ENCODE results near the gene WNT3. TPM values are rescaled to one million over a fixed set of nuclear protein-coding genes. Genes with fewer than 3 reads are reported as not detected.
"Not testable (repeated sequence)": the region's sequence is repeated elsewhere in the genome, so short reads cannot be mapped to it uniquely, and the experiment has no call there.

The WNT3 gene
- polyA plus RNA-seq, 1 donor, result 2.4 TPM

- DNase-seq (ENCODE audit: low read depth), result no peak
These were observed 32.8 kb downstream of the WNT3 start for GRCh38 chr17:46785696-46786095.

GRCh38 chr17:46783031-46783593, 35.4 kb downstream of the WNT3 start:
- DNase-seq (ENCODE audit: low read depth), result no peak

- no peak for DNase-seq (ENCODE audit: low read depth)
These were observed 36.1 kb downstream of the WNT3 start for GRCh38 chr17:46782250-46782953.

- no peak for DNase-seq (ENCODE audit: low read depth)
These were observed 38.5 kb downstream of the WNT3 start for GRCh38 chr17:46780003-46780373.

GRCh38 chr17:46777943-46778915, 40.3 kb downstream of the WNT3 start:
- no peak for DNase-seq (ENCODE audit: low read depth)

- DNase-seq (ENCODE audit: low read depth), result no peak
These were observed 42.0 kb downstream of the WNT3 start for GRCh38 chr17:46776298-46777005.

- DNase-seq (ENCODE audit: low read depth), result no peak
These were observed 44.3 kb downstream of the WNT3 start for GRCh38 chr17:46774108-46774737.

- no peak for DNase-seq (ENCODE audit: low read depth)
These were observed 44.8 kb downstream of the WNT3 start for GRCh38 chr17:46773676-46774075.

- no peak for DNase-seq (ENCODE audit: low read depth)
These were observed 45.3 kb downstream of the WNT3 start for GRCh38 chr17:46773221-46773605.

GRCh38 chr17:46772475-46773220, 45.8 kb downstream of the WNT3 start:
- DNase-seq (ENCODE audit: low read depth), result no peak

GRCh38 chr17:46771561-46772474, 46.7 kb downstream of the WNT3 start:
- no peak for DNase-seq (ENCODE audit: low read depth)

GRCh38 chr17:46770818-46771560, 47.5 kb downstream of the WNT3 start:
- DNase-seq (ENCODE audit: low read depth), result no peak

- DNase-seq (ENCODE audit: low read depth), result no peak
These were observed 48.1 kb downstream of the WNT3 start for GRCh38 chr17:46770439-46770817.

GRCh38 chr17:46769531-46770438, 48.7 kb downstream of the WNT3 start:
- DNase-seq (ENCODE audit: low read depth), result no peak

GRCh38 chr17:46768896-46769295, 49.6 kb downstream of the WNT3 start:
- DNase-seq (ENCODE audit: low read depth), result not testable (repeated sequence)

- DNase-seq (ENCODE audit: low read depth), result no peak
These were observed 50.0 kb downstream of the WNT3 start for GRCh38 chr17:46768540-46768870.

GRCh38 chr17:46766493-46767491, 51.7 kb downstream of the WNT3 start:
- no peak for DNase-seq (ENCODE audit: low read depth)
